Colonic mucosa (tissue), 4 donors: ENCODE results near the gene RGS3. TPM values are rescaled to one million over a fixed set of nuclear protein-coding genes. Genes with fewer than 3 reads are reported as not detected.

ENCODE experiments used
- DNase-seq: peaks from one replicate; pipeline ENCODE4 v3.0.0-alpha.2; 2020
- H3K27ac ChIP-seq: fragments of 200-600 bp; one replicate; pipeline ENCODE4 v1.8.0; 2021
- H3K27me3 ChIP-seq: fragments of 200-600 bp; one replicate; pipeline ENCODE4 v1.8.0; 2021
- H3K36me3 ChIP-seq: fragments of 200-600 bp; one replicate; pipeline ENCODE4 v1.8.0; 2021
- H3K4me1 ChIP-seq: fragments of 200-600 bp; one replicate; pipeline ENCODE4 v1.8.0; 2021; ENCODE audit warnings: mild to moderate bottlenecking
- H3K4me3 ChIP-seq: fragments of 200-600 bp; one replicate; pipeline ENCODE4 v1.8.0; 2021
- H3K9ac ChIP-seq, 2 donors: one replicate each; pipeline ENCODE4 v1.7.0; 2013; ENCODE audit warnings: control low read depth in 2 of 2, low read depth in 2 of 2, low read length in 2 of 2
- H3K9me3 ChIP-seq: fragments of 200-600 bp; one replicate; pipeline ENCODE4 v1.8.0; 2021
- CTCF ChIP-seq: fragments of 200-600 bp; IDR thresholded peaks from one replicate; pipeline ENCODE4 v1.8.0; 2022; ENCODE audit warnings: antibody characterized with exemption, mild to moderate bottlenecking
- intact Hi-C: fragments of 100-400 bp; cut with DNase I; formaldehyde crosslinking; loops from one replicate; pipeline ENCODE4 v1.14.1; 2022
- total RNA-seq, 2 donors: library from RNA; stranded (reverse); fragmentation: NEBNext Ultra II Directional in 1 of 2; extraction: Animal tissue kit (Norgen Biotek cat#: 25700) in 1 of 2; gene quantifications; one replicate each; pipeline ENCODE4 v1.2.1, GENCODE V29; 2021
- donor health status: healthy.
- donor health status: DM: no; HTN: no; CAD: no.
- donor health status: DM: no; HTN: no; CAD: no.

The RGS3 gene
- total RNA-seq, 2 donors from 2014 or later = 67.4 to 71.1 TPM

DNA sequence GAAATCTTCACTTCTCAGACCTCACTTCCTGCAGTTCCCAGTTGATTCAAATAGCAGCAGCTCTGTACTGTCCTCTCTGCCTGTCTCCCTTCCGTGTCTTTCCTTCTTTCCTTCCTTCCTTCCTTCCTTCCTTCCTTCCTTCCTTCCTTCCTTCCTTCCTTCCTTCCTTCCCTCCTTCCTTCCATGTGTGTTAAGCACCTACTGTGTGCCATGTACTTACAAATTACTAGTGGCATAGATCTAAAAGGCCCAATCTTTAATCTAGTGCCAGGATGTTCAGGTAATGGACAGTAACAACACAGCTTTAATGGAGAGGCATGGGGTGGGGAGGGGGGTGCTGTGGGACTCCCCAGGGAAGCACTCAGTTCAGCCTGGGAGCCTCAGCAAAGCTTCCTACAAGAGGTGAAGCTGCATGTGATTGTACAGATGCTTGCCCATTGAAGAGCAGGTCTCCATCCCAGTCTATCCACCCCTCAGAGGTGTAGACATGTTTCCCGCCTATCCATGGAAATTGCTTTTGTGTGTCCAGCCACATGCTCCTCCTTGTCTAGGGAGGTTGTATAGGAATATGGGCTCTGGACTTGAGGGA lies 106.0 kb downstream of the RGS3 start:
- Histone ChIP-seq H3K36me3 (no peaks in the 10 kb centered on the region), H3K4me1 (peaks cover 1% of the 10 kb centered on the region), H3K4me3 (no peak overlapping the region), H3K9me3 (no peaks in the 10 kb centered on the region), H3K27me3 (no peaks in the 10 kb centered on the region), H3K9ac (no peak overlapping the region), H3K27ac (no peak overlapping the region)
- no peak for TF ChIP-seq CTCF
- no peak for DNase-seq
- intact Hi-C loops = no loop called here

- Histone ChIP-seq H3K4me3 (no peak overlapping the region), H3K27me3 (no peaks in the 10 kb centered on the region), H3K9ac (no peak overlapping the region), H3K27ac (no peak overlapping the region), H3K36me3 (no peaks in the 10 kb centered on the region), H3K9me3 (no peaks in the 10 kb centered on the region), H3K4me1 (no peaks in the 10 kb centered on the region)
- intact Hi-C loops = no loop called here
- TF ChIP-seq CTCF = no peak
- no peak for DNase-seq
Observed at GRCh38 chr9:113570106-113570505, 106.6 kb downstream of the RGS3 start.

DNA sequence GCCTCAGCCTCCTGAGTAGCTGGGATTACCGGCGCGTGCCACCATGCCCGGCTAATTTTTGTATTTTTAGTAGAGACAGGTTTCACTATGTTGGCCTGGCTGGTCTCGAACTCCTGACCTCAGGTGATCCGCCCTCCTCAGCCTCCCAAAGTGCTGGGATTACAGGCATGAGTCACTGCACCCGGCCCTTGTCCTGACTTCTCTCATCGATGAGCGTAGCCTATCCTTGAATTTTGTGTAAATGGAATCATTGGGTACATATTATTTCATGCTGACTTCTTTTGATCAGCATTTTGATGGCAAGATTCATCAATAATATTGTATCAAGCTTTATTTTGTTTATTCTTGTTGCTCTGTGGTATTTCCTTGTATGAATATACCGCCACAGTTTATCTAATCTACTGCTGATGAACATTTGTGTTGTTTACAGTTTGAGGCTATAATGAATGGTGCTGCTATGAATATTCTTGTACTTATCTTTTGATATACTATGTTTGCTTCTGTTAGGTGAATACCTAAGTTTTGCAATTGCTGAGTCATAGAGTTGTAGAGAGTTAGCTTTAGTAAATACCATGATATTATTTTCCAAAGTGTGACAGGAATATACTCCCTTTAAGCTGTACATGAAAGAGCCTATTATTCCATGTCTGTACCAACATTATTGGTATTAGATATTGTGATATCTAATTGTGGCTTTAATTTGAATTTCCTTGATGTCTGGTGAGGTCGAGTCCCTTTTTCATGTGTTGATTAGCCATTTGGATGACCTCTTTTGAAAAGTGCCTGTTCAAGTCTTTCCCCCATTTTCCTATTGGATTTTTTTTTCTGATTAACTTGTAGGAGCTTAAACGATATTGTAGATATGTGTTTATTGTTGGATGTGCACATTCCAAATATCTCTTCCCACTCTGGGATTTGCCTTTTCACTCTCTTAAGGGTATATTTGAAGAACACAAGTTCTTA lies 107.5 kb downstream of the RGS3 start:
- Histone ChIP-seq H3K36me3 (no peaks in the 10 kb centered on the region), H3K27ac (no peak overlapping the region), H3K4me3 (no peak overlapping the region), H3K9me3 (no peaks in the 10 kb centered on the region), H3K27me3 (no peaks in the 10 kb centered on the region), H3K9ac (no peak overlapping the region), H3K4me1 (no peaks in the 10 kb centered on the region)
- no peak for DNase-seq
- intact Hi-C loops = no loop called here
- TF ChIP-seq CTCF = no peak

GRCh38 chr9:113572076-113572861 lies 108.7 kb downstream of the RGS3 start:
- H3K9ac ChIP-seq = no peak overlapping the region
- no peak for DNase-seq
- intact Hi-C loops = no loop called here
- no peaks in the 10 kb centered on the region for H3K36me3 ChIP-seq
- H3K4me3 ChIP-seq = no peak overlapping the region
- H3K27ac ChIP-seq = no peak overlapping the region
- no peaks in the 10 kb centered on the region for H3K9me3 ChIP-seq
- no peaks in the 10 kb centered on the region for H3K4me1 ChIP-seq
- no peak for TF ChIP-seq CTCF
- H3K27me3 ChIP-seq = no peaks in the 10 kb centered on the region
